GM13977 (cell line): ENCODE data around the gene SRL.

Source experiments
- DNase-seq: peaks from one replicate; pipeline ENCODE4 v3.0.0; 2012; ENCODE audit warnings: low spot score
- CTCF ChIP-seq: IDR thresholded peaks from 2 replicates; pipeline ENCODE4 v1.5.1; 2012; ENCODE audit warnings: mild to moderate bottlenecking, control low read depth; ENCODE audit not compliant: insufficient read depth; ENCODE audit errors: extremely low read depth, missing control alignments
- in situ Hi-C: fragments of 300-500 bp; cut with MboI; formaldehyde crosslinking; loops from one replicate; pipeline ENCODE4 v1.12.0; 2022; ENCODE audit warnings: low sequenced_read_pairs, low pct_unique_long_range_greater_than_20kb, mixed read lengths, inconsistent platforms; ENCODE audit not compliant: unreplicated experiment

The SRL gene

DNA sequence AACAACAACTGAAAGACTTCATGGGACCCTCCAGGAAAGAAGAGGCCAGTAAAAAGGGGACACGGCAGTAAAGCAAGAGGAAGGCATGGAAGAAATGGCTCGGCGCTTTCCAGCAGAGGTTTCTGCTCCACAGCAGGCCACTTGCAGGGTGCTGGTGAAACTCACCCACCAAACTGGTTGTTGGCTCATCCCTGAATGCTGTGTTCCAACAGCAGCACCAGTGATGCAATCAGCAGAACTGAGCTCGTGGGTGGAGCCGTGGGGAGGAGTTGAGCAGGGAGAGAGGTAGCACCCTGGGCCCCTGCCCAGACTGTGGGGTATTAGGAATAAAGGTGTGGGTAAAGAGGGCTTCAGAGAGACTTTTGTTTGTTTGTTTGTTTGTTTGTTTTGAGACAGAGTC lies 62.9 kb downstream of the SRL start:
- in situ Hi-C loops: no loop called here
- no peak for DNase-seq
- no peak for TF ChIP-seq CTCF

DNA sequence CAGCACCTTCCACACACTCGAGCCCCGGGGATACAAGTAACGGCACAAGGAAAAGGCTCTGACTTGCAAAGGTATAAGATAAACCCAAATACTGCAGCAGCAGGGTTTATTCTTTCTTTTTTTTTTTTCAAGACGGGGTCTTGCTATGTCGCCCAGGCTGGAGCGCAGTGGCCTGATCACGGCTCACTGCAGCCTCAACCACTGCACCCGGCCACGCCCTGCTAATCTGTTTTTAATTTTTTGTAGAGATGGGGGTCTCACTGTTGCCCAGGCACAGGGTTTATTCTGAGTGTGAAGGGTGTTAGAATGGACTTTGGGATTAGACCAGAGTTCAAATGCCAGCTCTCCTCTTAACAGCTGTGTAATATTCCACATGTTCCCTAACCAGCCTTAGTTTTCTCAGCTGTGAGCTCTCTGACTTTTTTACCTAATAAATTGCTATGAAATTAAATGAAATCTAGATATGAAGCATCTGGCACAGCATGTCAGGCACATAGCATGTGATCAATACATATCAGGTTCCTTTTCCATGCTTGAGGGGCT lies 63.3 kb downstream of the SRL start:
- DNase-seq: no peak
- in situ Hi-C loops: no loop called here
- TF ChIP-seq CTCF: no peak

DNA sequence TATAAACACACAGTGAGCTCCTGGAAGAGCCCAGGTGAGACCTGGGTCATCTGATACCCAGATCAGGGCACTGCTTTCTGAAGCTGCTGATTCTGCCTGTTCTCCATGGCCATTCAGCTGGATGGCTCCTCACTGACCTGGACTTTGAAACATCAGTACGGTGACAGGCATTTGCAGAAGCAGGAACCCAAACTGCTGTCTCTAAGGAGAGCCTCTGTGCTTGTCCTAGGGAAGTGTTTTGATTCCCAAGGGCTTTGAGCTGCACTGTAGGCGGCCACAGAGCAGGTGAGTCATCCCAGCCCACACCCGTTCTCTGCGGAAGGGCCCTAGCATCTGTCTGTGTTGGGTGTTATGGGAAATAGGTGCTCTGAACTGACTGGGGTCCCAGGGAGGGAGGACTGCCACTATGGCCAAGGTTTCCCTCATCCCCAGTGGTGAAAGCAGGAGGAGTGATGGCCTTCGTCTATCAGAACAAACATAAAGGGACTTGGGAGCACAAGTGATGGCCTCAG lies 64.9 kb downstream of the SRL start:
- peak; percentile 34 for DNase-seq
- in situ Hi-C loops: no loop called here
- no peak for TF ChIP-seq CTCF

GRCh38 chr16:4175849-4176248 lies 66.0 kb downstream of the SRL start:
- no peak for DNase-seq
- in situ Hi-C loops: no loop called here
- no peak for TF ChIP-seq CTCF

DNA sequence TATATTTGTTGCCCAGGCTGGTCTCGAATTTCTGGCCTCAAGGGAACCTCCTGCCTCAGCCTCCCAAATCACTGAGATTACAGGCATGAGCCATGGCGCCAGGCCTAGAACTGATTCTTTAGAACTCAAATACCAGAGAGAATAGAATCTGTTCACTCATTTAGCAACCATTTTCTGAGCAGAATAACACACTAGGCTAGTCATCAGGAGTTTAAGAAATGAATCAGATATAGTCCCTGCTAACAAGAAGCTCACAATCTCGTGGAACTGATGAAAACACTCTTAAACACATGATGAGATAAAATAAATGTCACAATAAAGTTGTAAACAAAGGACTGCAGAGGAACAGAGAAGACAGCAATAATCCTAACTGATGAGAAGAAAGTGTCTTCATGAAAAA lies 69.8 kb downstream of the SRL start:
- no peak for DNase-seq
- in situ Hi-C loops: no loop called here
- TF ChIP-seq CTCF: no peak

GRCh38 chr16:4169415-4169814 lies 72.5 kb downstream of the SRL start:
- TF ChIP-seq CTCF: no peak
- in situ Hi-C loops: no loop called here
- DNase-seq: no peak

DNA sequence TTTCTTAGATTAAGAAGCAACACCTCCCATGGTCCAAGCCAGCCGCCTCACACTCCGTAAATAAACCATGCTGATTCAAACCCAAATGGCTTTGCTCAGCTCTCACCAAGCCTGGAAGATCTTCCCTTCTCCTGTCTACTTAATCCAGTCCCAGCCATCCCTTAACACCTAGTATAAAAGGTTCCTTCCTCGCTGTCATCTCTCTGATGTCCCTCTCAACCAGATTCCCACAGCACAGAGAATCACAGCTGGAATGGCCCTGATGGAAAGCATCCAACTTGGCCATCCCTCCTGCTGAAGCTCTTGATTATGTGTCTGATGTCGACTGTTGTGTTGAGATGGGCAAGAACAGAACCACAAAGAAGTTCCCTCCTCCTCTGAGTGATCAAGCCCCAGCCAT lies 75.1 kb downstream of the SRL start:
- DNase-seq: no peak
- TF ChIP-seq CTCF: no peak
- in situ Hi-C loops: no loop called here
